Activated CD4-positive, alpha-beta T cell treated with anti-CD3 and anti-CD28 coated beads for 36 hours (primary cell): ENCODE measurements around the gene MAD1L1. TPM values are rescaled to one million over a fixed set of nuclear protein-coding genes. Genes with fewer than 3 reads are reported as not detected.
A peak's percentile ranks its signal among the peaks of the same experiment; 100 is the strongest.

ENCODE experiments used
- ATAC-seq: fragments of 200-7000 bp; cut with Tn5 transposase; one replicate; pipeline ENCODE4 v1.10.0; 2021; ENCODE audit warnings: mild to moderate bottlenecking, moderate library complexity
- CTCF ChIA-PET: fragments of 350-600 bp; sonication (Branson Sonifier 250); formaldehyde crosslinking; loops from one replicate; lab custom pipeline; 2021; ENCODE audit warnings: antibody characterized with exemption; lab: Charles Lee
- POLR2A ChIA-PET: fragments of 350-600 bp; sonication (Branson Sonifier 250); formaldehyde crosslinking; loops from one replicate; lab custom pipeline; 2021; ENCODE audit warnings: antibody characterized with exemption, inconsistent platforms; lab: Charles Lee
- DNase-seq: peaks from one replicate; pipeline ENCODE4 v3.0.0-alpha.2; 2020
- H3K27ac Mint-ChIP-seq: one replicate; pipeline ENCODE4 v1.8.0; 2021; ENCODE audit warnings: mixed read lengths
- H3K27me3 Mint-ChIP-seq: one replicate; pipeline ENCODE4 v1.8.0; 2021; ENCODE audit warnings: mixed read lengths
- H3K36me3 Mint-ChIP-seq: one replicate; pipeline ENCODE4 v1.8.0; 2021; ENCODE audit warnings: low read depth, mixed read lengths
- H3K4me1 Mint-ChIP-seq: one replicate; pipeline ENCODE4 v1.8.0; 2021; ENCODE audit warnings: mixed read lengths
- H3K4me3 Mint-ChIP-seq: one replicate; pipeline ENCODE4 v1.8.0; 2021; ENCODE audit warnings: mild to moderate bottlenecking, moderate library complexity, mixed read lengths
- H3K9me3 Mint-ChIP-seq: one replicate; pipeline ENCODE4 v1.8.0; 2021; ENCODE audit warnings: low read depth, mixed read lengths
- intact Hi-C, 2 experiments: fragments of 100-400 bp; cut with DNase I in 1 of 2; cut with micrococcal nuclease in 1 of 2; formaldehyde crosslinking; loops; one replicate each; pipeline versions ENCODE4 v1.14.2 to v1.15.1; 2022 to 2024; cut with DNase I, micrococcal nuclease
- total RNA-seq, 2 experiments: library from RNA; stranded (reverse); gene quantifications; one replicate each; pipeline ENCODE4 v1.2.3, GENCODE V29; 2021

Gene MAD1L1
- total RNA-seq, 2 experiments from 2014 or later: 50.2 to 61.7 TPM

DNA sequence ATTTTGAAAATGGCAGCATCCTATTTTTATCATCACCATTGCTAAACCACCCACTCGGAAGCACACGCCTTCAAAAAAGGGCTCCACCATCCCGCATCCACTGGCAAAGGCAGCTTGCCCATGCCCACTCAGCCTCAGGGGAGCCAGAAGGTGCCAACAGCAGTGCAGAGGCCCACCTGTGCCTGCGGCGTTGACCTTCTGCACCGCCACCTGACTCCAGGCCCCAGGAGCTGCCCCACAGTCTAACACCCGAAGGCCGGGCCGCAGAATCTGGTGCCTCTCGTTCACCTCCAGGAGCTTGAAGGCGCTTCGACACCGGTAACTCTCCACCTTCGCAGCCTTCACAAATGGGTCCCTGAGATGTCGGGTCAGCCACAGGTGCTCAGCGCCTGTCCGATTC lies 6.5 kb upstream of the MAD1L1 start:
- H3K36me3 Mint-ChIP-seq: peaks cover 39% of the 10 kb centered on the region
- no peaks in the 10 kb centered on the region for H3K9me3 Mint-ChIP-seq

DNA sequence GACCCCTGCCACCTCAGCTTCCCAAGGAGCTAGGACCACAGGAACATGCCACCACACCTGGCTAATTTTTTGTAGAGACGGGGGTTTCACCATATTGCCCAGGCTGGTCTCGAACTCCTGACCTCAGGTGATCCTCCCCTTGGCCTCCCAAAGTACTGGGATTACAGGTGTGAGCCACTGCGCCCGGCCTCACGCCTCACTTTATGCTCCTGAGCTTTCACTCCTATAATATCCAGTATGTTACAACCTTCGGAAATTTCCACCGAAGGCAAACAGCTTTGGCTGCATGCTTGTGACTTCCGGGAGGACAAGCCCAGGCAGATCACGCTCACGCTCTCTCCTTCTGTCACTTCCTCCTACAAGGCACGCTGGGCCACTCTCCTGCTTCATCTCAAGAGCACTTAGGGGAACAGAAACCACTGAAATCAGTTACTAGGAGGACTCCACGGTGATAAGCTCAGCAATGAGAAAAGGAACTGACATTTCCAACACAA lies 4.4 kb upstream of the MAD1L1 start:
- peaks cover 45% of the 10 kb centered on the region for H3K36me3 Mint-ChIP-seq
- intact Hi-C loops: loop anchor here in 1 of 2 experiments (10.0 kb wide), 1 partner anchor 572 kb away; no protein-coding TSS in a partner anchor
- CTCF ChIA-PET: interaction anchor here (0.7 kb wide), 1 partner anchor 824 kb away, joined by 3 read pairs; no protein-coding TSS in a partner anchor

More for the DNA sequence above, 6.5 kb upstream of the MAD1L1 start:
- no peak overlapping the region for H3K27ac Mint-ChIP-seq
- no peaks in the 10 kb centered on the region for H3K27me3 Mint-ChIP-seq
- no peak for ATAC-seq
- intact Hi-C loops: loop anchor here in 1 of 2 experiments (10.0 kb wide), 1 partner anchor 574 kb away; no protein-coding TSS in a partner anchor
- ChIA-PET CTCF (no interaction called here), POLR2A (no interaction called here)
- no peak for DNase-seq
- H3K4me3 Mint-ChIP-seq: no peak overlapping the region
- H3K4me1 Mint-ChIP-seq: peaks cover 10% of the 10 kb centered on the region

DNA sequence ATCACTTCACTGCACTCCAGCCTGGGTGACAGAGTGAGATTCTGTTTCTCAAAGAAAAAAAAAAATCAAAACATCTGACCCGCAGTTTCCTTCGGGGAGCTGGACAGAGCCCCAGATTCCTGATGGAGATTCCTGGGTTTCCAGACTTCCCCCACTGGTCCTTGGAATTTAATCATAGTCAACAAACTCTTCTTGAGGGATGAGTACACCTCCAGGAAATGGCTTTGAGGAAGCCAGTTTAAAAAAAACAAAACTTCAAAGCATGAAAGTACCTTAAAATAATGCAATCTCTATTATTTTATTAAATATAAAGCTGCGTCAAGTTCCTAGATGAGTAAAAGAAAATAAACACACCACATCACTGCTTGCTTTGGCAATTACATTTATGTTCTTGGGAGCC lies 1.2 kb upstream of the MAD1L1 start:
- intact Hi-C loops: loop anchor here (2.0 to 10.0 kb wide), 3 partner anchors 122 to 569 kb away; partner anchors contain the start of gene BRAT1 (in 1 of the 2)
- Mint-ChIP-seq H3K36me3 (peaks cover 40% of the 10 kb centered on the region), H3K27ac (peak overlapping the region; percentile 37), H3K27me3 (no peaks in the 10 kb centered on the region), H3K4me1 (peaks cover 26% of the 10 kb centered on the region), H3K9me3 (no peaks in the 10 kb centered on the region), H3K4me3 (peak overlapping the region; percentile 83)
- ChIA-PET POLR2A (no interaction called here), CTCF (no interaction called here)
- ATAC-seq (no peak), DNase-seq (no peak)

More for the DNA sequence above, 4.4 kb upstream of the MAD1L1 start:
- no peak overlapping the region for H3K4me3 Mint-ChIP-seq
- H3K9me3 Mint-ChIP-seq: no peaks in the 10 kb centered on the region
- no peaks in the 10 kb centered on the region for H3K27me3 Mint-ChIP-seq
- POLR2A ChIA-PET: no interaction called here
- peak overlapping the region; percentile 60 for H3K27ac Mint-ChIP-seq
- ATAC-seq (no peak), DNase-seq (no peak)
- H3K4me1 Mint-ChIP-seq: peaks cover 12% of the 10 kb centered on the region

DNA sequence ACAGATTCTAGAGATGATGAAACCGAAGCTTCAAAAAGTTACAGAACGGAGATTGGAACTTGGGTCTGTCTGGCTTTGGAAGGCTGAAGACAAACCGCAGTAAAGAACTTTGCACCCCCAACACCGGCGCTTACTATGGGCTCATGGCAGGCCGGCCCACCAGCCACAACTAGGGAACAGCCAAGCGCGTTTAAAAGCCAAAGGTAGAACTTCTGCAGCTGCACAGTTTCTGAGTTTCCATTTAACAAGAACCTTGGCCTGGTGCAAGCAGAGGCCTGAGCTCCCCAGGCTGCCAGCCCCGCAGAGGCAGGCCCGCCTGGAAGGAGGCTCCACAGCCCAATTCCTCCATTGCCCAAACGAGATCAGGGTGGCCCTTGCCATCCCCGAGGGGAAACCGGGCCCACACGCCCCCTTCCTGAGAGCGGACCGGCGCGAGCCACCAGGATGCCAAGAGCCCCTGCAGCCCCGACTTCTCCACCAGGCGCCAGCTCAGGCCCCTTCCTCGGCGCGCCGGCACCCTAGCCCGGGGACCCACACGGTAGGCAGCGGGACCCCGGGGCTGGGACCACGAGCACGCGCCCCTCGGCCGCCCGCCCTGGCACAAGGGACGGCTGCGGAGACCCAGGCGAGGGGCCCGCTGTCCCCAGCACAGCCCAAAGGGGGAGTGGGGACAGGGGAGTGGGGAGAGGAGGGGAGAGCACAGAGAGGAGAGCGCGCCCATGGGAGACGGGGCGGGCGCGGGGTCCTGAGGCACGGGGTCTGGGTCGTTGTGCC lies 566 bp downstream of the MAD1L1 start:
- ATAC-seq: peak; percentile 40
- POLR2A ChIA-PET: interaction anchor here (0.6 to 1.4 kb wide), 2 partner anchors 9 to 150 kb away, joined by 3 to 4 read pairs; no protein-coding TSS in a partner anchor
- peak overlapping the region; percentile 83 for H3K4me3 Mint-ChIP-seq
- CTCF ChIA-PET: interaction anchor here (0.6 to 1.2 kb wide), 6 partner anchors 29 to 372 kb away, joined by 3 to 6 read pairs (median 4); no protein-coding TSS in a partner anchor
- peak; percentile 46 for DNase-seq
- H3K27me3 Mint-ChIP-seq: no peaks in the 10 kb centered on the region
- H3K27ac Mint-ChIP-seq: peak overlapping the region; percentile 72
- peaks cover 26% of the 10 kb centered on the region for H3K4me1 Mint-ChIP-seq
- intact Hi-C loops: loop anchor here (1.0 to 10.0 kb wide), 8 partner anchors 10 to 662 kb away; partner anchors contain the start of genes BRAT1 (in 1 of the 2), CHST12 (in 1 of the 2), EIF3B (in 1 of the 2) and MRM2 (in 1 of the 2)
- peaks cover 31% of the 10 kb centered on the region for H3K36me3 Mint-ChIP-seq
- no peaks in the 10 kb centered on the region for H3K9me3 Mint-ChIP-seq

DNA sequence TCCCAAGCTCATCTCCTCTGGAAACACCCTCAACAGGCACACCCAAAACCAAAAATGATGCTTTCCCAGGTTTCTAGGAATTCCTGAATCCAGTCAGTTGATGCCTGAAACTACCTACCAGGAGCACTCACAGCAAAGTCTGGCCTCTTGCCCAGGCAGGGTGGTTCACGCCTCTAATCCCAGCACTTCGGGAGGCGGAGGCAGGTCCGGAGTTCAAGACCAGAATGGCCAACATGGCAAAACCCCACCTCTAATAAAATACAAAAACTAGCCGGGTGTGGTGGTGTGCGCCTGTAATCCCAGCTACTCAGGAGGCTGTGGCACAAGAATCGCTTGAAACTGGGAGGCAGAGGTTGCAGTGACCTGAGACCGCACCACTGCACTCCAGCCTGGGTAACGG lies 1.9 kb downstream of the MAD1L1 start:
- ChIA-PET POLR2A (no interaction called here), CTCF (interaction anchor here (1.3 to 1.6 kb wide), 2 partner anchors 10 to 17 kb away, joined by 3 to 5 read pairs; no protein-coding TSS in a partner anchor)
- no peak for DNase-seq
- intact Hi-C loops: loop anchor here (5.0 to 10.0 kb wide), 2 partner anchors 119 to 566 kb away; no protein-coding TSS in a partner anchor
- no peaks in the 10 kb centered on the region for H3K27me3 Mint-ChIP-seq
- no peak overlapping the region for H3K27ac Mint-ChIP-seq
- H3K4me3 Mint-ChIP-seq: no peak overlapping the region
- no peaks in the 10 kb centered on the region for H3K9me3 Mint-ChIP-seq
- no peak for ATAC-seq
- peaks cover 26% of the 10 kb centered on the region for H3K4me1 Mint-ChIP-seq
- H3K36me3 Mint-ChIP-seq: peaks cover 27% of the 10 kb centered on the region

DNA sequence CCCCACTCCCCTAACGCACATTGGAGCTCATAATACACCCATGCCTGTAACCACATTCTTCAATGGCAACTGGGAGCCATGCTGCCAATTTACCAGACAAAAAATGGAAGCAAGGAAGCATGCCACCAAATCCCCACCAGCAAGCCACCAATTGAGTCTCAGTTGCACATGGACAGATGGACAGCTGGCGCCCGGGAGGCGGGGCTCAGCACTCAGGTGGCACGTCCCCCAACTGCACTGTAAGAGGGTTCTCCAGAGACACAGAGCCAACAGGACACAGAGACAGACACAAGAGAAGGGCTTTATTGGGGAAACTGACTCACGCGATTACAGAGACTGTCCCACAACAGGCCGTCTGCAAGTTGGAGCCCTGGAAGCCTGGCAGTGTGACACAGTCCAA lies 2.5 kb downstream of the MAD1L1 start:
- Mint-ChIP-seq H3K4me3 (no peak overlapping the region), H3K27me3 (no peaks in the 10 kb centered on the region), H3K36me3 (peaks cover 24% of the 10 kb centered on the region), H3K4me1 (peaks cover 26% of the 10 kb centered on the region), H3K9me3 (no peaks in the 10 kb centered on the region), H3K27ac (no peak overlapping the region)
- intact Hi-C loops: loop anchor here (5.0 to 10.0 kb wide), 2 partner anchors 118 to 565 kb away; no protein-coding TSS in a partner anchor
- no peak for ATAC-seq
- ChIA-PET CTCF (interaction anchor here (1.3 to 1.6 kb wide), 2 partner anchors 11 to 18 kb away, joined by 3 to 5 read pairs; no protein-coding TSS in a partner anchor), POLR2A (no interaction called here)
- DNase-seq: no peak

DNA sequence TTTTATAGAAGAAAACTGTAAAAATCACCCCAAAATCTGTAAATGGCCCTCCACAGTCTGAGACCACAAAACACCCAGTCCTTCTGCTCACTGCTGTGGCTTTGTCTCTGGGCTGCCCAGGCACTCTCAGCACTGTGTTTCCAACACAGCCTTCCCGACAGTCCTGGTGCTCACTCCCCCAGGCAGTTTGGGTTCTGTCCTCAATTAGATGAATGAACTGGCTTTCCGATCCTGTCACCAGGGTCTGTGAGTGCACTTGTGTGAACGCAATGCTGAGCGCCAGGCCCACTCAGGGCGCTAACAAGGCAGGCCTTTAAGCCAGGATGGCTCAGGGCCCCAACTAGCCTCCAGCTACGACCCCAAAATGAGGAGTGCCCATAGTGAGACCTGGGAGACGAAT lies 3.3 kb downstream of the MAD1L1 start:
- CTCF ChIA-PET: interaction anchor here (1.3 to 1.6 kb wide), 2 partner anchors 12 to 18 kb away, joined by 3 to 5 read pairs; no protein-coding TSS in a partner anchor
- no peaks in the 10 kb centered on the region for H3K9me3 Mint-ChIP-seq
- DNase-seq: no peak
- peaks cover 24% of the 10 kb centered on the region for H3K4me1 Mint-ChIP-seq
- intact Hi-C loops: no loop called here
- H3K27ac Mint-ChIP-seq: no peak overlapping the region
- peaks cover 21% of the 10 kb centered on the region for H3K36me3 Mint-ChIP-seq
- no peaks in the 10 kb centered on the region for H3K27me3 Mint-ChIP-seq
- POLR2A ChIA-PET: no interaction called here
- no peak overlapping the region for H3K4me3 Mint-ChIP-seq
- no peak for ATAC-seq

DNA sequence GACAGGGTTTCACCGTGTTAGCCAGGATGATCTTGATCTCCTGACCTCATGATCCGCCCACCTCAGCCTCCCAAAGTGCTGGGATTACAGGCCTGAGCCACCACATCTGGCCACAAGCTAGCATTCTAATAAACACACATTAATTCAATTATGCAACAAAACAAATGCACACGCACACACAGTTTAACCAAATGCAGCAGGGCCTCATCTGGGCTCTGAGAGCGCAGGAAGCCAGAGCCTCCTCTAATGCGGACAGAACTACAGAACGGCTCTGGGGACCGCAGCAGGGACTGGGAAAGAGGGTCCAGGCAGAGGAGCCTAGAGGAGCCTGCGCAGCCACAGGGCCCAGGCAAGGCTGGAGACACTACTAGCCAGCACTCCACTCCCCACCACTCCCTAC lies 3.8 kb downstream of the MAD1L1 start:
- Mint-ChIP-seq H3K9me3 (no peaks in the 10 kb centered on the region), H3K4me3 (no peak overlapping the region), H3K27me3 (no peaks in the 10 kb centered on the region), H3K4me1 (peaks cover 23% of the 10 kb centered on the region), H3K27ac (no peak overlapping the region), H3K36me3 (peaks cover 21% of the 10 kb centered on the region)
- POLR2A ChIA-PET: no interaction called here
- CTCF ChIA-PET: no interaction called here
- ATAC-seq (no peak), DNase-seq (no peak)
- intact Hi-C loops: no loop called here

DNA sequence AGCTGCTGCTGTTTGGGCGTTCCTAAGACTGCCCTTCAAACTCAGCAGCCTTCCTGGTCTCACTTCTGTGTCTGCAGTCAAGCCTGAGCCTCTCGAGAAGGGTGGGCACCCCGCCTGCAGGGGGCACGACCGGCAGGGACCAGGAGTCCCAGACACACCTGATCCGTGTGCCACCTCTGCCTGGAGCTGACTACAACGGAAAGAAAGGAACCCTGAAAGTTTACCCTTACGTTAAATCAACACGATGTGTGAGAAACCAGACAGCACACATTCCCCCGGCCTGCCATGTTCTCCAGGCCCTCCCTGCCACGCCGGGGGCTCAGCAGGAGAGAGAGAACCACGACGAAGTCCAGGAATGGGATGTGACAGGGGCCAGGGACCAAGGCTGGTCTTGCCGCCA lies 5.0 kb downstream of the MAD1L1 start:
- Mint-ChIP-seq H3K9me3 (no peaks in the 10 kb centered on the region), H3K27ac (no peak overlapping the region), H3K4me1 (peaks cover 17% of the 10 kb centered on the region), H3K27me3 (no peaks in the 10 kb centered on the region), H3K4me3 (no peak overlapping the region), H3K36me3 (peaks cover 17% of the 10 kb centered on the region)
- intact Hi-C loops: no loop called here
- ChIA-PET CTCF (no interaction called here), POLR2A (no interaction called here)
- no peak for DNase-seq
- ATAC-seq: no peak

DNA sequence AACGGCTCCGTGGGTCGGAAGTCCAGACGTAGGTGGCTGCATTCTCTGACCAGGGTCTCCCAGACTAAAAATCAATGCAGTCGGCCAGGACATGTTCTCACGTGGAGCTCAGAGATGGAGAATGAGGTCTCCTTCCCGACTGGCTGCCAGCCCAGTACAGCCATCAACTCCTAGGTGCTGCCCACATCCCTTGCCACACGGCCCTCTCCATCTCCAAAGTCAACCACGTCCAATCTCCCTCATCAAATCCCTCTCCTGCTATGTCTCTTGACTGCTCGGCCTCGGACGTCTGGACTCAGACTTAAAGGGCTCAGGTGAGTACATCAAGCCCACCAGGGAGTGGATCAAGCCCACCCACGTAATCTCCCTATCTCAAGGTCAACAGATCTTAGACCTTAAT lies 6.9 kb downstream of the MAD1L1 start:
- H3K9me3 Mint-ChIP-seq: no peaks in the 10 kb centered on the region
- ChIA-PET POLR2A (no interaction called here), CTCF (interaction anchor here (0.5 kb wide), 1 partner anchor 300 kb away, joined by 5 read pairs; no protein-coding TSS in a partner anchor)
- no peak overlapping the region for H3K27ac Mint-ChIP-seq
- no peak for ATAC-seq
- intact Hi-C loops: no loop called here
- DNase-seq: no peak
- peaks cover 20% of the 10 kb centered on the region for H3K36me3 Mint-ChIP-seq
- no peak overlapping the region for H3K4me3 Mint-ChIP-seq
- no peaks in the 10 kb centered on the region for H3K27me3 Mint-ChIP-seq
- H3K4me1 Mint-ChIP-seq: peaks cover 12% of the 10 kb centered on the region

DNA sequence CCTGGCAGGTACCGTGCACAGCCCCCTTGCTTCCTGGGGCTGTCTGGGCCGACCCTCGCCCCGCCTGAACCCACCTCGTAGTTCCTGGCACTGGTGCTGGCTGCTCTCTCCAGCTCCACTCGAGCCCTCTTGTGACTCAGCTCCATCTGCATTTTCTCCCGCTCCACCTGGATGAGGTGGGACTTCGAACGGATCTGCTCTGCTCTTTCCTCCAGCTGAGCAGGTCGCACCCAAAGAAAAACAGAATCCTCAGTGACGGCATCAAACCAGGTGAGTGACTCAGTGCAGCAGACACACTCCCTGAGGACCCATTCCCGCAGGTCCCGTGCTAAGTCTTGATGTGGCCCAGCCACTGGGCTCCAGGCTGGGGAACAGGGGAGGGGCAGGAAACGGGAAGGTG lies 7.4 kb downstream of the MAD1L1 start:
- Mint-ChIP-seq H3K27me3 (no peaks in the 10 kb centered on the region), H3K4me1 (peaks cover 8% of the 10 kb centered on the region), H3K36me3 (peaks cover 20% of the 10 kb centered on the region), H3K9me3 (no peaks in the 10 kb centered on the region), H3K4me3 (no peak overlapping the region), H3K27ac (no peak overlapping the region)
- POLR2A ChIA-PET: no interaction called here
- DNase-seq (no peak), ATAC-seq (no peak)
- CTCF ChIA-PET: no interaction called here
- intact Hi-C loops: no loop called here
